Activated naive CD4-positive, alpha-beta T cell treated with Interleukin-2 at 50 U/mL for 16 hours (primary cell): Measurements from ENCODE around the gene OR10K1.
A peak's percentile ranks its signal among the peaks of the same experiment; 100 is the strongest.
"Not testable (repeated sequence)": the region's sequence is repeated elsewhere in the genome, so short reads cannot be mapped to it uniquely, and the experiment has no call there.

Experiments
- DNase-seq: peaks from one replicate; pipeline ENCODE4 v3.0.0-alpha.2; 2020

OR10K1 gene

GRCh38 chr1:158461534-158461933, at the start of gene OR10K1:
TSS of gene OR10K1 (plus strand) at chr1:158461834. CDS start at chr1:158465562, 3,728 bp downstream.
- no peak for DNase-seq

GRCh38 chr1:158414651-158415345, 46.8 kb upstream of the OR10K1 start:
- DNase-seq: no peak

GRCh38 chr1:158417586-158417985, 44.0 kb upstream of the OR10K1 start:
- no peak for DNase-seq

- DNase-seq: no peak
Observed at GRCh38 chr1:158422212-158422611, 39.4 kb upstream of the OR10K1 start.

GRCh38 chr1:158425027-158425426, 36.6 kb upstream of the OR10K1 start:
- DNase-seq: no peak

GRCh38 chr1:158426137-158426536, 35.5 kb upstream of the OR10K1 start, which contains the start of gene OR10K2:
TSS of gene OR10K2 (minus strand) at chr1:158426237. CDS start at chr1:158420866, 5,371 bp downstream.
- DNase-seq: no peak

- not testable (repeated sequence) for DNase-seq
Observed at GRCh38 chr1:158430163-158430562, 31.5 kb upstream of the OR10K1 start.

GRCh38 chr1:158434741-158435140, 26.9 kb upstream of the OR10K1 start:
- DNase-seq: no peak

- DNase-seq: no peak
Observed at GRCh38 chr1:158445376-158445775, 16.3 kb upstream of the OR10K1 start.

- no peak for DNase-seq
Observed at GRCh38 chr1:158454537-158454936, 7.1 kb upstream of the OR10K1 start.

- DNase-seq: no peak
Observed at GRCh38 chr1:158457246-158457645, 4.4 kb upstream of the OR10K1 start.

GRCh38 chr1:158458263-158458662, 3.4 kb upstream of the OR10K1 start:
- DNase-seq: no peak

GRCh38 chr1:158471920-158472319, 10.3 kb downstream of the OR10K1 start, which contains the start of gene OR10R2:
TSS of gene OR10R2 (plus strand) at chr1:158472220. CDS start at chr1:158472326, 106 bp downstream.
- no peak for DNase-seq

GRCh38 chr1:158485455-158485854, 23.8 kb downstream of the OR10K1 start:
- DNase-seq: no peak

- no peak for DNase-seq
Observed at GRCh38 chr1:158491316-158491715, 29.7 kb downstream of the OR10K1 start.

- no peak for DNase-seq
Observed at GRCh38 chr1:158493054-158493453, 31.4 kb downstream of the OR10K1 start.

- DNase-seq: no peak
Observed at GRCh38 chr1:158494796-158495195, 33.2 kb downstream of the OR10K1 start.

GRCh38 chr1:158496374-158496773, 34.7 kb downstream of the OR10K1 start:
- DNase-seq: no peak

GRCh38 chr1:158506369-158506987, 44.8 kb downstream of the OR10K1 start:
- DNase-seq: peak; percentile 46

- DNase-seq: no peak
Observed at GRCh38 chr1:158507511-158507910, 45.9 kb downstream of the OR10K1 start.

- no peak for DNase-seq
Observed at GRCh38 chr1:158509471-158510156, 48.0 kb downstream of the OR10K1 start.

- DNase-seq: no peak
Observed at GRCh38 chr1:158516966-158517365, 55.3 kb downstream of the OR10K1 start.
